Neural progenitor cell (in vitro differentiated cells): ENCODE measurements around the gene CDC42EP4. TPM values are rescaled to one million over a fixed set of nuclear protein-coding genes. Genes with fewer than 3 reads are reported as not detected.

Experiments used
- DNase-seq: peaks from one replicate; pipeline ENCODE4 v3.0.0-alpha.2; 2016; ENCODE audit warnings: low spot score
- H2AFZ ChIP-seq: fragments of 200-600 bp; sonication (generic); replicated peaks from 2 replicates; pipeline ENCODE4 v1.6.1; 2016; ENCODE audit warnings: antibody characterized with exemption
- H3F3A ChIP-seq: fragments of 200-600 bp; sonication (generic); 2 replicates; pipeline ENCODE4 v1.6.1; 2016; ENCODE audit warnings: antibody characterized with exemption, low read depth
- H3K27ac ChIP-seq: fragments of 200-600 bp; sonication (generic); 2 replicates; pipeline ENCODE4 v1.5.1; 2016; ENCODE audit warnings: mild to moderate bottlenecking
- H3K27me3 ChIP-seq: fragments of 200-600 bp; sonication (generic); 2 replicates; pipeline ENCODE4 v1.6.1; 2016; ENCODE audit warnings: mild to moderate bottlenecking, moderate library complexity
- H3K36me3 ChIP-seq: fragments of 200-600 bp; sonication (generic); 2 replicates; pipeline ENCODE4 v1.5.1; 2016
- H3K4me1 ChIP-seq: fragments of 200-600 bp; sonication (generic); 2 replicates; pipeline ENCODE4 v1.6.1; 2016; ENCODE audit warnings: mixed run types
- H3K4me2 ChIP-seq: fragments of 200-600 bp; sonication (generic); 2 replicates; pipeline ENCODE4 v1.6.1; 2016
- H3K4me3 ChIP-seq: fragments of 200-600 bp; sonication (generic); 2 replicates; pipeline ENCODE4 v1.5.1; 2016
- H3K79me2 ChIP-seq: fragments of 200-600 bp; sonication (generic); 2 replicates; pipeline ENCODE4 v1.6.1; 2016; ENCODE audit warnings: low read depth
- H3K9ac ChIP-seq: fragments of 200-600 bp; sonication (generic); 2 replicates; pipeline ENCODE4 v1.6.1; 2016
- H3K9me3 ChIP-seq: fragments of 200-600 bp; sonication (generic); 2 replicates; pipeline ENCODE4 v1.5.1; 2016; ENCODE audit warnings: low read depth
- H4K20me1 ChIP-seq: fragments of 200-600 bp; sonication (generic); 2 replicates; pipeline ENCODE4 v1.6.1; 2016; ENCODE audit warnings: low read depth
- H3K27ac Mint-ChIP-seq: 3 replicates; pipeline ENCODE4 v1.8.0; 2021; ENCODE audit warnings: mixed read lengths
- H3K27me3 Mint-ChIP-seq: 2 replicates; pipeline ENCODE4 v1.8.0; 2022; ENCODE audit warnings: low read depth, mild to moderate bottlenecking, inconsistent platforms, moderate library complexity, mixed read lengths; ENCODE audit not compliant: insufficient read depth
- H3K36me3 Mint-ChIP-seq: 3 replicates; pipeline ENCODE4 v1.8.0; 2021; ENCODE audit warnings: mixed read lengths
- H3K4me1 Mint-ChIP-seq: 3 replicates; pipeline ENCODE4 v1.8.0; 2021; ENCODE audit warnings: mixed read lengths
- H3K4me3 Mint-ChIP-seq: 3 replicates; pipeline ENCODE4 v1.8.0; 2021; ENCODE audit warnings: mild to moderate bottlenecking, moderate library complexity, mixed read lengths
- H3K9me3 Mint-ChIP-seq: 3 replicates; pipeline ENCODE4 v1.8.0; 2020; ENCODE audit warnings: mixed read lengths
- CTCF ChIP-seq: fragments of 200-600 bp; sonication (generic); IDR thresholded peaks from 2 replicates; pipeline ENCODE4 v1.5.1; 2017; ENCODE audit warnings: antibody characterized with exemption, mild to moderate bottlenecking
- EZH2 ChIP-seq: fragments of 200-600 bp; sonication (generic); IDR thresholded peaks from 2 replicates; pipeline ENCODE4 v1.6.1; 2017; ENCODE audit warnings: antibody characterized with exemption, mild to moderate bottlenecking, moderate library complexity
- EZH2phosphoT487 ChIP-seq: fragments of 200-600 bp; sonication (generic); IDR thresholded peaks from 2 replicates; pipeline ENCODE4 v1.6.1; 2017; ENCODE audit warnings: antibody characterized with exemption
- total RNA-seq: library from RNA; depleted of rRNA; stranded (reverse); fragments of >200 nt; gene quantifications from 2 replicates; pipeline ENCODE4 v1.2.3, GENCODE V29; 2015; ENCODE audit warnings: low replicate concordance

CDC42EP4 gene
- total RNA-seq, 1 donor from 2014 or later = 10.8 TPM

DNA sequence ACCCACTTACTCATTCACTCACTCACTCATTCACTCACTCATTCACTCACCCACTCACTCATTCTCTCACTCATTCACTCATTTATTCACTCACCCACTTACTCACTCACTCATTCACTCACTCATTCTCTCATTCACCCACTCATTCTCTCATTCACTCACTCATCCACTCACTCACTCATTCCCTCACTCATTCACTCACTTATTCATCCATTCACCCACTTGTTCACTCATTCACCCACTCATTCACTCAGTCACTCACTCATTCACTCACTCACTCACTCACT, 42.5 kb downstream of the CDC42EP4 start:
- H3K4me1 Mint-ChIP-seq = peaks cover 8% of the 10 kb centered on the region
- peaks cover 9% of the 10 kb centered on the region for H3K4me1 ChIP-seq
- H3K9me3 Mint-ChIP-seq = peaks cover 2% of the 10 kb centered on the region
- H3K27ac ChIP-seq = no peak overlapping the region
- H3K4me3 Mint-ChIP-seq = no peak overlapping the region
- H3F3A ChIP-seq = peaks cover 10% of the 10 kb centered on the region
- no peak overlapping the region for H3K4me3 ChIP-seq
- H3K9ac ChIP-seq = no peak overlapping the region
- no peaks in the 10 kb centered on the region for H3K9me3 ChIP-seq
- no peaks in the 10 kb centered on the region for H3K36me3 ChIP-seq
- H2AFZ ChIP-seq = no peak overlapping the region
- H3K27me3 ChIP-seq = no peaks in the 10 kb centered on the region
- no peak overlapping the region for H3K4me2 ChIP-seq
- H4K20me1 ChIP-seq = no peaks in the 10 kb centered on the region
- H3K36me3 Mint-ChIP-seq = no peaks in the 10 kb centered on the region
- H3K79me2 ChIP-seq = no peaks in the 10 kb centered on the region
- no peak for DNase-seq
- H3K27ac Mint-ChIP-seq = no peak overlapping the region
- peaks cover 2% of the 10 kb centered on the region for H3K27me3 Mint-ChIP-seq
- TF ChIP-seq EZH2phosphoT487 (no peak), CTCF (no peak), EZH2 (no peak)

DNA sequence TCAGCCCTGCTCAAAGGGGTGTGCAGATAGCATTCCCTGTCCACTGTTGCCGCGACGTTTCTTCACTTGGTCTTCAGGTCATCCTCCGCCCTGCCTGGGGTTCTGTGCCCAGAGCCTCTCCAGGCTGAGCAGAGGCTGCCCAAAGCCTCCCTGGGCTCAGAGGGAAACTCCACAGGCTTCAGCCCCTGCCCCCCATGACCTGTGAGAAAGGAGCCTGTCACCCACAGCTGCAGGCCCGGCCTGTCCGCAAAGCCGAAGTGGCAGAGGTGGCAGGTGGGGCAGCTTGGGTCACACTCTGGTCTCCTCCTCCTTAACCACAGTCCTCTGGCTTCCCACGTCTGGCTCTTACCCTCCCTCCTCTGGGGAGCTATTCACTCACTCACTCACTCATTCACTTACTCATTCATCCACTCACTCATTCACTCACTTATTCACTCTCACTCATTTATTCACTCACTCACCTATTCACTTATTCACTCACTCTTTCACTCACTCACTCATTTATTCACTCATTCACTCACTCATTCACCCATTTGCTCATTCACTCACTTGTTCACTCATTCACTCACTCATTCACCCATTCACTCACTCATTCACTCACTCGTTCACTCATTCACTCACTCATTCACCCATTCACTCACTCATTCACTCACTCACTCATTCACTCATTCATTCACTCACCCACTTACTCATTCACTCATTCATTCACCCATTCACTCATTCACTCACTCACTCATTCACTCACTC, 43.0 kb downstream of the CDC42EP4 start:
- no peak overlapping the region for H3K4me3 ChIP-seq
- H3K79me2 ChIP-seq = no peaks in the 10 kb centered on the region
- no peak overlapping the region for H3K27ac ChIP-seq
- no peaks in the 10 kb centered on the region for H3K36me3 Mint-ChIP-seq
- H2AFZ ChIP-seq = no peak overlapping the region
- H3K4me1 ChIP-seq = peaks cover 9% of the 10 kb centered on the region
- H4K20me1 ChIP-seq = no peaks in the 10 kb centered on the region
- H3K27me3 ChIP-seq = no peaks in the 10 kb centered on the region
- H3K4me2 ChIP-seq = no peak overlapping the region
- peaks cover 8% of the 10 kb centered on the region for H3K4me1 Mint-ChIP-seq
- no peak overlapping the region for H3K27ac Mint-ChIP-seq
- no peak for TF ChIP-seq EZH2phosphoT487
- TF ChIP-seq EZH2 = no peak
- TF ChIP-seq CTCF = no peak
- H3K9me3 Mint-ChIP-seq = peaks cover 2% of the 10 kb centered on the region
- no peak overlapping the region for H3K9ac ChIP-seq
- peaks cover 4% of the 10 kb centered on the region for H3K27me3 Mint-ChIP-seq
- H3K4me3 Mint-ChIP-seq = no peak overlapping the region
- peaks cover 10% of the 10 kb centered on the region for H3F3A ChIP-seq
- no peaks in the 10 kb centered on the region for H3K9me3 ChIP-seq
- no peaks in the 10 kb centered on the region for H3K36me3 ChIP-seq
- no peak for DNase-seq

DNA sequence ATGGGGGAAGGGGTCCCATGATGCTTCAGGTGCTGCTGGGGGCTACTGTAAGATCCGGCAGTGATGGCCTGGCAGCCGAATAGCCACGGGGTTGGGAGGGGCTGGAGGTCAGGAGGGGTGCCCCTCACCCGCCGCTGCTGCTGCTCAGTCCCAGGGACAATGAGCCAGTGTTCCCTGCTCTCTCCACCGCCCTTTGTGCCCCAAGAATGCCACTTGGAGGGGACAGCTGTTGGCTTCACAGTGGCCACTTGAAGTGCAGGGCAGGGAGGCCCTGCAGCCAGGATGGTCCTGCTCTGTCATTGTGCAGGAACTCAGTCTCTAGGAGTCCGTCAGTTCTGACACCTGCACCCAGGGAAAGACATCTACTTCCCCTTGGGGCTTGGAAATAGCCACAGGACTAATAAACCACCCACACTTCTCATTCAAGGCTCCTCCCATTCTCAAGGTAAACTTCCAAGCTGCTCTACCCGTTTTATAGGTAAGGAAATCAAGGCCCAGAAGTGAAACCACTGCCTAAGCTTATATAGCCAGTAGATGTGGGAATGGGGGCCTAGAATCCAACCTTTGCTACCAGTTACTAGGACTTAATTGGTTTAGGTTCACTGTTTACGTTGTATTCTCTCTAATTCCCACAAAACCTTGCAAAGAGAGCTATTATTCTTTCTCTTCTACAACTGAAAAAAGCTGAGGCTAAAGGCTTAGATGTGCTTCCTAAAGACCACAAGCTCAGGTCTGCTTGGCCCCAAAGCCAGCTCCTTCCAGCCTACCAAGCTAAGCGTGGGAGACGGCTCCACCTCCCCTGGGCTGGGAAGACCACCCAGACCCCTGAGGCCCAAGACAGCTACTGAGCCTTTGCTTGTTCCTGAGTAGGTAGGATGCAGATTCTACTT, 43.9 kb downstream of the CDC42EP4 start:
- Histone ChIP-seq H2AFZ (no peak overlapping the region), H3K27me3 (no peaks in the 10 kb centered on the region), H3K27ac (no peak overlapping the region), H3F3A (peaks cover 15% of the 10 kb centered on the region), H3K9me3 (no peaks in the 10 kb centered on the region), H3K4me3 (no peak overlapping the region), H3K4me1 (peaks cover 13% of the 10 kb centered on the region), H3K79me2 (no peaks in the 10 kb centered on the region), H3K9ac (no peak overlapping the region), H4K20me1 (no peaks in the 10 kb centered on the region), H3K36me3 (no peaks in the 10 kb centered on the region), H3K4me2 (no peak overlapping the region)
- Mint-ChIP-seq H3K27ac (no peak overlapping the region), H3K4me3 (no peak overlapping the region), H3K36me3 (no peaks in the 10 kb centered on the region), H3K9me3 (peaks cover 2% of the 10 kb centered on the region), H3K4me1 (peaks cover 15% of the 10 kb centered on the region), H3K27me3 (peaks cover 8% of the 10 kb centered on the region)
- DNase-seq = no peak
- TF ChIP-seq EZH2phosphoT487 = no peak
- TF ChIP-seq EZH2 = no peak
- TF ChIP-seq CTCF = no peak
